ENCODE results near the gene ERMARD.

The ERMARD gene

DNA sequence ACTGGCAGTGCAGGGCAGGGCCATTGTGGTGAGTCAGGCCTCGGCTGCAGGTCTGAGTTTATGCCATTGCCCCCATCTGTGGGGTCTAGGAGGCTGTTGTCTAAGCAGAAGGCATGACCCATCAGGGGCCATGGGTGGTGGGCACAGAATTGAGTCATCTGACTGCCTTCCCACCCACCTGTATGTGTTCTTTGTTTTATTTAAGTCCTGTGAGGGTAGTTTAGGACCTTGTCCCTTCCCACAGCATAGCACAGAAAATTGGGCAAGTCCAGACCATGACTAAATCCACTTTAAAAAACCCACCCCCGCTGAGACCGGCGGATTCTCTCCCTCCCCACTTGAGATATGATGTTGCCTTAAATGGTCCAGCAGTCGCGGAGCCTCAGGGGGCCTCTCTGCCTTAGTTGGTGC lies 40.3 kb downstream of the ERMARD start:
- no peak for TF ChIP-seq CTCF (IDR thresholded peaks at IDR 0.05; ENCODE audit: low read depth, low read length, missing control alignments)
- H3K27ac ChIP-seq: no peak overlapping the region
- H3K36me3 ChIP-seq (replicated peaks): no peaks in the 10 kb centered on the region
- H3K27me3 ChIP-seq (replicated peaks): no peaks in the 10 kb centered on the region
- in situ Hi-C loops (cut with HindIII; ENCODE audit: low pct_ligation_motif_present, low sequenced_read_pairs): no loop called here
- DNase-seq: no peak
- H3K4me3 ChIP-seq (ENCODE audit: low read depth, low read length): no peak overlapping the region

- in situ Hi-C loops (cut with HindIII; ENCODE audit: low pct_ligation_motif_present, low sequenced_read_pairs): no loop called here
- TF ChIP-seq CTCF (IDR thresholded peaks at IDR 0.05; ENCODE audit: low read depth, low read length, missing control alignments): no peak
- no peak for DNase-seq
- H3K27me3 ChIP-seq (replicated peaks): no peaks in the 10 kb centered on the region
- H3K4me3 ChIP-seq (ENCODE audit: low read depth, low read length): no peak overlapping the region
- no peaks in the 10 kb centered on the region for H3K36me3 ChIP-seq (replicated peaks)
- no peak overlapping the region for H3K27ac ChIP-seq
Measured at GRCh38 chr6:169792306-169793015, 41.0 kb downstream of the ERMARD start.

DNA sequence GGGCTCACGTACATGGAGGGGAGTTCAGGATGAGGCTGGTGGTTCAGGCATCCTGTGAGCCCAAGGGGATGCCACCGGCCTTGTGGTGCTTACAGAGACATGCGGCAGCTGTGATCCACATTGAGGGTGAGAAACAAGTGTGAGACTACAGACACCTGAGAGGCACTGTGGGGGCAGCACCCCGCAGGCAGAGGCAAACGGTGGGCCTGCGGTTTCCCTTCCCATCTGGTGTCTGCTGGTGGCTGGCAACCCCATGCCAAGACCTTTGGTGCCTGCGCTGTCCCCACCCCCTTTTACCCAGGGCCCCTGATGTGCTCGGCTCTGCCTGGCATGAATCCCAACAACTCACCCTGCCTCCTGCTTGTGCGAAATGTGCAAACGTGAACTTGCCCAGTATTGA lies 42.0 kb downstream of the ERMARD start:
- DNase-seq: no peak
- Histone ChIP-seq H3K36me3 (replicated peaks) (no peaks in the 10 kb centered on the region), H3K4me3 (ENCODE audit: low read depth, low read length) (no peak overlapping the region), H3K27me3 (replicated peaks) (no peaks in the 10 kb centered on the region), H3K27ac (no peak overlapping the region)
- TF ChIP-seq CTCF (IDR thresholded peaks at IDR 0.05; ENCODE audit: low read depth, low read length, missing control alignments): no peak
- in situ Hi-C loops (cut with HindIII; ENCODE audit: low pct_ligation_motif_present, low sequenced_read_pairs): no loop called here

GRCh38 chr6:169794317-169795055 lies 43.1 kb downstream of the ERMARD start:
- DNase-seq: no peak
- no peak for TF ChIP-seq CTCF (IDR thresholded peaks at IDR 0.05; ENCODE audit: low read depth, low read length, missing control alignments)
- in situ Hi-C loops (cut with HindIII; ENCODE audit: low pct_ligation_motif_present, low sequenced_read_pairs): no loop called here

GRCh38 chr6:169795196-169795595 lies 43.8 kb downstream of the ERMARD start:
- Histone ChIP-seq H3K27me3 (replicated peaks) (no peaks in the 10 kb centered on the region), H3K4me3 (ENCODE audit: low read depth, low read length) (no peak overlapping the region), H3K27ac (no peak overlapping the region), H3K36me3 (replicated peaks) (no peaks in the 10 kb centered on the region)
- no peak for DNase-seq
- in situ Hi-C loops (cut with HindIII; ENCODE audit: low pct_ligation_motif_present, low sequenced_read_pairs): no loop called here
- no peak for TF ChIP-seq CTCF (IDR thresholded peaks at IDR 0.05; ENCODE audit: low read depth, low read length, missing control alignments)

More at GRCh38 chr6:169794317-169795055, 43.1 kb downstream of the ERMARD start:
- Histone ChIP-seq H3K27ac (no peak overlapping the region), H3K36me3 (replicated peaks) (no peaks in the 10 kb centered on the region), H3K27me3 (replicated peaks) (no peaks in the 10 kb centered on the region), H3K4me3 (ENCODE audit: low read depth, low read length) (no peak overlapping the region)

Measured in brain microvascular endothelial cell (primary cell).